ENCODE data around the gene TRIM63.

Gene TRIM63

DNA sequence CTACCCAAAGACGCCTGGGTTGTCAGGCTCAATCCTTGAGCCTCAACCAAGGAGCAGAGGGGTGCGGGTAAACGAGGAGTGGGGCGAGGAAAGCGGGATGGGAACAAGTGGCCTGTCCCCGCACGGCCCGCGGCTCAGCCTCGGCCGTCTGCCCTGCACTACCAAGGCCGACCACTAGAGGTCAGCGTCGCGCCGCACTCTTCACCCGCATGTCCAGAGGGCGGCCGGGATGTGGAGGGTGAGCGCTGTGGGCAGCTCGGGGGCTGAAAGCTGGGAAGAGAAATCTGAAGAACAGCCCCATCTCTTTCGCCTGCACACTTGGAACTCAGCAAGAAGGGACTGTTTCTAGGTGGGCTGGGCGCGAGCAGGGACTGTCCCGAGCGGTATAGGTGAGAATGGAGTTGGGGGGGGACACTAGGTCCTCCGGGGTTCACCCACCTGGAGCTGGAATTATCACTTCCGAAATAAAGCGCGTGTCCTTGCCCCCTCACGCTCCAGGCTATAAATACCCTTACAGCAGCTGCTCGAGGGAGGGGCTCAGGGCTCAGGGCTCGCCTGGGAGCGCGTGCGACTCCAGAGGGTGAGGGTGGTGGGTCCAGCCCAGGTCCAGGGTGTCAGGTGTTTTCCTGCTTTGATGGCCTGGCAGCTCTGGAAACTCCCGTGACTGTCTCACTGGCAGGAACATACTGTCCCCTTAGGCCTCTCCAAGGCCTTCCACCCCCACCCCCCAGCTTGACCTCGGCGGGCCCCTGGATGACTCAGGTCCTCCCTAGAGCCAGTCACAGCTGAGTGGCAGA, 31.3 kb downstream of the TRIM63 start:
- TF ChIP-seq, protein P1, sequence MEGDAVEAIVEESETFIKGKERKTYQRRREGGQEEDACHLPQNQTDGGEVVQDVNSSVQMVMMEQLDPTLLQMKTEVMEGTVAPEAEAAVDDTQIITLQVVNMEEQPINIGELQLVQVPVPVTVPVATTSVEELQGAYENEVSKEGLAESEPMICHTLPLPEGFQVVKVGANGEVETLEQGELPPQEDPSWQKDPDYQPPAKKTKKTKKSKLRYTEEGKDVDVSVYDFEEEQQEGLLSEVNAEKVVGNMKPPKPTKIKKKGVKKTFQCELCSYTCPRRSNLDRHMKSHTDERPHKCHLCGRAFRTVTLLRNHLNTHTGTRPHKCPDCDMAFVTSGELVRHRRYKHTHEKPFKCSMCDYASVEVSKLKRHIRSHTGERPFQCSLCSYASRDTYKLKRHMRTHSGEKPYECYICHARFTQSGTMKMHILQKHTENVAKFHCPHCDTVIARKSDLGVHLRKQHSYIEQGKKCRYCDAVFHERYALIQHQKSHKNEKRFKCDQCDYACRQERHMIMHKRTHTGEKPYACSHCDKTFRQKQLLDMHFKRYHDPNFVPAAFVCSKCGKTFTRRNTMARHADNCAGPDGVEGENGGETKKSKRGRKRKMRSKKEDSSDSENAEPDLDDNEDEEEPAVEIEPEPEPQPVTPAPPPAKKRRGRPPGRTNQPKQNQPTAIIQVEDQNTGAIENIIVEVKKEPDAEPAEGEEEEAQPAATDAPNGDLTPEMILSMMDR (IDR thresholded peaks at IDR 0.05; ENCODE audit: low read depth, low read length, missing control alignments) = peak; percentile 99
- peak overlapping the region; percentile 81 for H3K4me3 ChIP-seq (replicated peaks; ENCODE audit: low read depth, low read length)
- peak; percentile 26 for DNase-seq (ENCODE audit: extremely low read depth, low read depth)

DNA sequence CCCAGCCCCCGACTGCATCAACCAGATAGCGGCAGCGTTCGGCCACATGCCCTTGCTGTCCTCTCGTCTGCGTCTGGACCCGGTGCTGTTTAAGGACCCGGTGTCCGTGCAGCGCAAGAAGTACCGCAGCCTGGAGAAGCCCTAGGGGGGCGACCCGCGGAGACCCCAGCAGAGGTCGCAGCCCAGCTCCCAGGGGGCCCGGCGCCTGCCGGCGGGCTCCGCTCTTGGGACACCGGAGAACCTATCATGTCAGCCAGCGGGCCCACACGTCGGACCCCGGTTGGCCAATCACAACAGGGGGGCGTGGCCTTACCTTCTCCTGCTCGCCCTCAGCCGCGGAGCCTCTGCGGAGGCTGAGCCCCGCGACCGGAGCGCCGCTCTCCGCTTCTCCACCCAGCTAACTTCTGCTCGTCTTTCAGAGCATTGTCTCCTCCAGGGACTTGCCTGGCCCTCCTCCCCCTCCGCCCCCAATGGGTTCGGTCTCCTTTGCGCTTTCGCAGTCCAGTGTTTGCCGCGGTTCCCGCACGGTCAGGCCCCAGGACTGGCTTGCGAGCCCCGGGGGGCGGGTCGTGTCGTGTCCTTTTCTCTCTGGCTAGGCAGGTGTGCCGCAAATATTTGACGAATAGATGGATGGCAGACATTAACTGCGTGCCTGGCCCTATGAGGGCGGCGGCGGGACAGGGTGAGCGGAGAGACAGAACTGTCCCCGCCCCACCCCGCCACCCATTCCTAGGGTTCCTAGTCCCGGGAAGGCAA, 32.0 kb downstream of the TRIM63 start:
- peak; percentile 60 for DNase-seq (ENCODE audit: extremely low read depth, low read depth)
- TF ChIP-seq, protein P1 (IDR thresholded peaks at IDR 0.05; ENCODE audit: low read depth, low read length, missing control alignments) = no peak
- H3K4me3 ChIP-seq (replicated peaks; ENCODE audit: low read depth, low read length) = peak overlapping the region; percentile 81

DNA sequence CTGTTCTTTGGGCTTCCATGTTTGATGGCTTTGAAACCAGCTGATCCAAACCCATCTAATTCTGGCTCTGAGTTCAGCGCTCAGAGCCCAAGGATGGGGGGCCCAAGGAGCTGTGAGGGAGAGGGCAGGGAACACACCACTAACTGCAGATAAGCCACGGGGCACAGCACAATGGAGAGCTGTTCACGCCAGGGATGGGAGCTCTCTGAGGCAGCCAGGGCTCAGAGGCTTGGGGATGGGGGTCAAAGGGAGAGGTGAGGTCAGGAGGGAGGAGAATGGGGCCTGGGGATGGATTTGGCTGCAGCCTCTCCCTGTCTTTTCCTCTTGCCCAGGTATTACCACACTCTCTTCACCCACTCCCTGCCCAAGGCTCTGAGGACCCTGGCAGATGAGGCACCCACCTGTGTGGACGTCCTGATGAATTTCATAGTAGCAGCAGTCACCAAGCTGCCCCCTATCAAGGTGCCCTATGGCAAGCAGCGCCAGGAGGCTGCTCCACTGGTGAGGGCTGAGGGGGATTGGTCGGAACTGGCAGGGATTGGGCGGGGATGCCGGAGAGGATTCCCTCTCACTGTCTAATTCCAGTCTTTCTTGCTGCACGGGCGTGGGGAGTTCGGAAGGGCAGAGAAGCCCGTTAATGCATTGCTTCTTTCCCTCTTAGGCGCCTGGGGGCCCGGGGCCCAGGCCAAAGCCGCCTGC, 32.8 kb downstream of the TRIM63 start:
- DNase-seq (ENCODE audit: extremely low read depth, low read depth) = no peak
- TF ChIP-seq, protein P1 (IDR thresholded peaks at IDR 0.05; ENCODE audit: low read depth, low read length, missing control alignments) = no peak
- H3K4me3 ChIP-seq (replicated peaks; ENCODE audit: low read depth, low read length) = peak overlapping the region; percentile 81

DNA sequence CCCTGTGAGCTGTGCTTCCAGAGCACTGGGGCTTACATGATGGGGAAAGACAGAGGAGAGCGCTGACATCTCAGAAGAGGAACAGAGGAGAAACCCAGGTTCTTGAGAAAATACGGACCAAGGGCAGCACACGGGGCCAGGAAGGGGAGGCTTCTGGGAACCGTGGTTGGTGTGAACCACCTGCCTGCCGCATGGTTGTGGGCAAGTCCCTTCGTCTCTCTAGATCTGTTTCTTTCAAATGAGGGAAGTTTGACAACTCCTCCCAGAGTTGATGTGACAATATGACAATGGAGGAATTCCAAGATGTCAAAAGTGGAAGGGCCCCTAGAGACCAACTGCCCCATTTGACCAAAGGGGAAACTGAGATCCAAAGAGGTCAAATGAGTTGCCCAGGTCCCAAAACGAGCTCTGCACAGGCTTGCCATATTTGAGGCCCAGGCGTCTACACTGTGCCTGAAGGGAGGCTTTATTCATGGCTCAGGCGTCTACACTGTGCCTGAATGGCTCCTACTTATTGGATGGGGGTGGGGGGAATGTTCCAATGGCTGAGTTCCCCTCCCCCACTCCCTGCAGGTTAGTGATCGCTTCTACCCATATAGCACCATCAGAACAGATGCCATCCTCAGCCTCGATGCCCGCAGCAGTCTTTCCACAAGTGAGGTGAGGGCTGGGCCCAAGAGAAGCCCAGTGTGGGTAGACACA, 34.6 kb downstream of the TRIM63 start:
- TF ChIP-seq, protein P1 (IDR thresholded peaks at IDR 0.05; ENCODE audit: low read depth, low read length, missing control alignments) = no peak
- no peak for DNase-seq (ENCODE audit: extremely low read depth, low read depth)
- no peak overlapping the region for H3K4me3 ChIP-seq (replicated peaks; ENCODE audit: low read depth, low read length)

DNA sequence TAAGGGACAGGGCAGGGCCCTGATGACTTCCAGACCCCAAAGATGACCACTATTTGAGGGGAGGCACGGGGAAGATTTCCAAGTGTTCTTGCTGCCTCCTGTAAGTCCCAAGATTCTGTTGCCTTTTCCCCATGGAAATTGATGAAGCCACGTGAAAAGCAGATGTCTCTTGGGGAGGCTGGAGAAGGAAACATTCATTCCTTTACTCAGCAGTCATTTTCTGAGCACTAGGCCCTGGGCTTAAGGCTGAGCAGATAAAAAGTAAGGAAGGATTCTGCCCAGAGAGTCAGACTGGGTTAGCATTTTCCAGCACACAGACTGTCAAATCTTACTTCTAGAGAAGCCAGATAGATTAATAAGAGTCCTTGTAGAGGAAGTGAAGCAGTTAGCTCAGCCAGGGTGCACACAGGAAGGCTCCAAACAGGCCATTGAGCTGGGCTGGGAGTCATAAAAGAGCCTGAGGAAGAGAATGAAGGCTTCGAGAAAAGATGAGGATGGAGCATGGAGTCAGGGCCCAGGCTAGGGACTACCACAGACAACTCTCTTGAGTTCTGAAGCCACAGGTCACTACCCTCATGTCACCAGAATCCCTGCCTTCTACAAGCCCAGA, 35.7 kb downstream of the TRIM63 start:
- TF ChIP-seq, protein P1 (IDR thresholded peaks at IDR 0.05; ENCODE audit: low read depth, low read length, missing control alignments) = no peak
- DNase-seq (ENCODE audit: extremely low read depth, low read depth) = peak; percentile 56
- no peak overlapping the region for H3K4me3 ChIP-seq (replicated peaks; ENCODE audit: low read depth, low read length)

DNA sequence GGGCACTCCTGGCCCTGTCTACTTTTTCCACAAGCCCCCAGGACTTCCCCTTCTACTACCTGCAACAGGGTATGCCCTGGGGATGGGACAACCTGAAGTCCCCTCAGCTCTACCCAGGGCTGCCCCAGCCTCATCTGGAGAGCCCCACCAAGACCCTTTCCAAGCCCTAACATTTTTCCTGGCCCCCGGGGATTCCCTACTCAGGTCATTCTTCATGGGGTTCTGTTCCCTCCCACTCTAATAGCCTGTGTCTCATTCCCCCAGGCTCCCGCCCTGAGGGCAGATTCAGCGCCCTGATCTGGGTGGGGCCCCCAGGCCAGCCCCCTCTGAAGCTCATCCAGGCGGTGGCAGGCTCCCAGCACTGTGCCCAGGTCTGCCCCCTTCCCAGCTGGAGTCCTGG, 36.2 kb downstream of the TRIM63 start:
- TF ChIP-seq, protein P1 (IDR thresholded peaks at IDR 0.05; ENCODE audit: low read depth, low read length, missing control alignments) = no peak
- H3K4me3 ChIP-seq (replicated peaks; ENCODE audit: low read depth, low read length) = no peak overlapping the region
- no peak for DNase-seq (ENCODE audit: extremely low read depth, low read depth)

Data from HFF-Myc (cell line).